ENCODE results near the gene PHC2.
A peak's percentile ranks its signal among the peaks of the same experiment; 100 is the strongest.

Gene PHC2

DNA sequence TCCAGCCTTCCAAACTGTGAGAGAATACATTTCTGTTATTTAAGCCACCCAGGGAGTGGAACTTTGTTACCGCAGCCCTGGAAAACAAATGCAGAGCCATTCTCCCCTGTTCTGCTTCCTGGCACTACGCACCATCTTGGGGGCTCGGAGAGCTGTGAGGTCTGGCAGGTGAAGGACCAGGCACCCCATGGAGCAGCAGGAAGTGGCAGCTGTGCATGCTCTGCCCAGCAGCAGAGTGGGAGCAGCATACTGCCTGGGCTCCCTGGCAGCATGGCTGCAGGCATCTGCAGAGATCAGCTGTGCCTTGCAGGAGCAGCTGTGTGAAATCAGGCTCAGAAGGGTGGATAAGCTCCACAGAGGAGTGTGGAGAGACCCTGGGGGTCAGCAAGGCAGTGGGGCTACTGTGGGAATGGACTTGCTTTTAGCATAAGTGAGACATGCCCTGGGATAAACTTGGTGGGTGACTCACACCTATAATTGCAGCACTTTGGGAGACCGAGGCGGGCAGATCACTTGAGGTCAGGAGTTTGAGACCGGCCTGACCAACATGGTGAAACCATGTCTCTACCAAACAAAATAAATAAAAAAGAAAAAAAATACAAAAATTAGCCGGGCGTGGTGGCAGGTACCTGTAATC is 23.9 kb upstream of the PHC2 start:
- DNase-seq = no peak

DNA sequence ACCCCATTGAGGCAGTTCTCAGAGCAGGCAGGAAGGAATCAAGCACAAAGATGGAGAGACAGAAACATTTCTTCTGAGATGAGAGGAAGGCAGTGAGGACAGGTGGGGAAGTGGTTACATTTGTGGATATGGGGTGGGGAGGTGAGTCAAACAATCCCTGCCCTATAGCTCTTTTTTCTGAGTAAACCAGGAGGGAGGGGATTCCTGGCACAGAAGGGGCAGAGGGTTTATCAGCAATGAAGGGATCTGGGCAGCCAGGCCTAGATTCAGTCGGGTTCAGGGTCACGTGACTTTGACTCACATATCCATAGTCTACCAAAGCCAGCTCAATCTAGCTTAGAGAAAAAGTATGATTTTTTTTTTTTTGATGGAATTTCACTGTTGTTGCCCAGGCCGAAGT is 15.7 kb upstream of the PHC2 start:
- no peak for DNase-seq

DNA sequence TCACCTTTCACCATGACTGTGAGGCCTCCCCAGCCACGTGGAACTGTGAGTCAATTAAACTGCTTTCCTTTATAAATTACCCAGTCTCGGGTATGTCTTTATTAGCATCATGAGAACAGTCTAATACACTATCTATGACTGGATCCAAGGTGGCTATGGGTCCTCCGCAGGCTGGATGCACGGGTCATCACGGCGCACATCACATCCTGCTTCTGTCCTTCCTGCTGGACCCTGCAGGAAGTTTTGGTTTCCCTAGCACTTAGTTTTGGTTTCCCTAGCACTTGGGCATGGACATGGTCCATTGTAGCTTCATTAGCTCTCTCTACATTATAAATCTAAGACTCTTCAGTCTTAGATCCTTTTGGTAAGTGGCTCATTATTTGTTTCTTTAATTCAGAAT is 14.2 kb upstream of the PHC2 start:
- no peak for DNase-seq

DNA sequence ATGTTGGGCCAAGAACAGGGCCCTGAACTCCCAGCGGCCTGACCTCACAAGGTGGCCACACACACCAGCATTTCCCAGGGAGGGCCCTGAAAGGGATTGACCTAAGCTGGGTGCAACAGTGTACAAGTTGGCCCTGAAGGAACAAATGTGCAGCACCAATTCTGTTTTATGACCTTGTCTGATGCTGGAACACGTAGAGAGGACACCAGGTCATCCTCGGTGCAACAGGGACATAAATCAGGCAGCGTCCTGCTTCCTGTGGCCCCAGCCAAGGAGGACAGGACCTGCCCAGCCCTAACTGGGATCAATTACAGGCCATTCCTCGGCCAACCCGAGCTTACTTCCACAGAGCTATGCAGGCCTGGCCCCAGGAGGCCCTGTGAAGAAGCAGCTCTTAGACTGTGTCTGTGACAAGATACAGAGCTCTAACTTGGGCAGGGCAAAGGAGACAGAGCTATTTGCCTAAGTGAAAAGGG is 12.8 kb upstream of the PHC2 start:
- no peak for DNase-seq

DNA sequence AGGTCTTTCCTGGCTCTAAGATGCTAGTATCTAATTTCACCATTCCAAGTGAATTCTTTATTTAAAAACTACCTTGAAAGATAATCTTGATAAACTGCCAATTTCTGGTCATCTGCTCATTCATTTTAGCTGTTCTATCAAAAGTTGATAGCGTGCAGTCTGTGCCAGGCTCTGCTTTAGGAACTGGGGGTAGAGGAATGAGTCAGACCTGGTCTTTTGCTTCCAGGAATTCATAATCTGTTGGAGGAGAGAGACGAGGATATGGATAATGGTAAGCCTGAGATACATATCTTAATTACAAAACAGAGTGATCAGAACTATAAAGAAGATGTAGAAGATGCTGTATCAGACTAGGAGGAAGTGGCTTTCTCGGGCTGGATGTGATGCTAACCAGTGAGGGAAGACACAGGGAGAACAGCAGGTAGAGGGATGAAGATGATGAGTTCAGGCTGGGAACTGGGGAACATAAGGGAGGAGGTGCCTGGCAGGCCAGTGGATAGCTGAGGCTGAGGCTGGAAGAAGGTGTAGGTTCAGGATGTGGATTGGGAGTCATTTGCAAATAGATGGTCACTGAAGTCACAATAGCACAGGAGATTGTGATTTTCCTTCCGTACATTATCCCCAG is 12.3 kb upstream of the PHC2 start:
- DNase-seq = no peak

DNA sequence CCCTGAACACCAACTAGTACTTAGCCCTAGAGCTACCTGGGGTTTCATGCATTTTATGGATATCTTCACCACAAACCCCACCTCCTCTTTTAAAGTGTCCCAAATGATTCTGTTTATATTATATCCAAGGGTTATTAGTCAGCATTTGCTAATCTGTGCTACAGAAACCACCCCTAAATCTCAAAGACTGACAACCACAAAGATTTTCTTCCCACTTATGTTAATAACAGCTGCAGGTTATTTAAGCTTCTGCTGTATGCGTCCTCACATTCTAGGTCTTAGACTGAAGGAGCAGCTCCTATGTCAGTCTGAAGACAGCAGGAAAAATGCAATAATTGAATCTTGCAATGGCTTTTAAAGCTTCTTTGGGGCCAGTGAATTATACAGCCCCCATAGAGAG is 11.2 kb upstream of the PHC2 start:
- DNase-seq = no peak

DNA sequence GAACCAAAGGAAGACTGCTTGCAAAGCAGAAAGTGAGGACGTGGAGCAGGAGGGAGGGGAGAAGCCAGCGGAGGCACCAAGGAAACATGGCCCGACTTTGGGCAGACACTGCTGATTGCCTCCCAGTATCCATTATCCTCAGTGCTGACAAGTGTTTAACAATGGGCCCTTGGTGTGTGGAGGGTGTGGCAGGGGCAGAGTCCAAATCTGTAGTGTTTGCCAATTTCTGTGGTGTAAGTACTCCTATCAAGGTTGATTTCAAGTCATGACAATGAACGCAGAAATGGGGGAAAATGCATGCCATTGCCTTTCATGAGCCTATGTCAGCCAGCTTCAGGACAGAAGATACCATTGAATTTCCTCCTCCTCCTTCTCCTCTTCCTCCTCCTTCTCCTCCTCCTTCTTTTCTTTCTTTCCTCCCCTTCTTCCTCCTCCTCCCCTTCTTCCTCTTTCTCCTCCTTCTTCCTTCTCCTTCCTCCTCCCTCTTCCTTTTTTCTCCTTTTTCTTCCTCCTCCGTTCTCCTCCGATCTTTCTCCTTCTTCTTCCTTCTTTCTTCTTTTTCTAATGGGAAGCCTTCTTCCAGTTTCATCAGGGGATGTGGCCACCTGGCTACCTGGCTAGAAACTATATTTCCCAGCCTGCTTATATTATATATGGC is 10.3 kb upstream of the PHC2 start:
- no peak for DNase-seq

DNA sequence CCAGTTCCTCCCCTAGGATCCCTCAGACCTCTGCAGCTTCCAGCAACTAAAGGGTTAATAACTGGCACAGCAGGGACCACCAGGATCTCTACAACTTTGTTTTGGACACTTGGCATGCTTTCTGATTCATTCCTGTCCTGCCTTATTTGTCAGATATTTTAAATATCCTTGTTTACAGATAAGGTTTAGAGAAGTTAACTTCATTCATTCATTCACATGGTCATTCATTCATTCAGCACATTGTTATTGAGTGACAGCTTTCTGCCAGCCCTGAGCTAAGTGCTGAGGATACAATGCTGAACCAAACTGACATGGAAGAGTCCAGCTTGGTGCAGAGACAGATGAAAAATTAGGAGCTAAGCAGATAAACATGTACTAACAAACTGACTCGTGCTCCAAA is 8.8 kb upstream of the PHC2 start:
- DNase-seq = no peak

DNA sequence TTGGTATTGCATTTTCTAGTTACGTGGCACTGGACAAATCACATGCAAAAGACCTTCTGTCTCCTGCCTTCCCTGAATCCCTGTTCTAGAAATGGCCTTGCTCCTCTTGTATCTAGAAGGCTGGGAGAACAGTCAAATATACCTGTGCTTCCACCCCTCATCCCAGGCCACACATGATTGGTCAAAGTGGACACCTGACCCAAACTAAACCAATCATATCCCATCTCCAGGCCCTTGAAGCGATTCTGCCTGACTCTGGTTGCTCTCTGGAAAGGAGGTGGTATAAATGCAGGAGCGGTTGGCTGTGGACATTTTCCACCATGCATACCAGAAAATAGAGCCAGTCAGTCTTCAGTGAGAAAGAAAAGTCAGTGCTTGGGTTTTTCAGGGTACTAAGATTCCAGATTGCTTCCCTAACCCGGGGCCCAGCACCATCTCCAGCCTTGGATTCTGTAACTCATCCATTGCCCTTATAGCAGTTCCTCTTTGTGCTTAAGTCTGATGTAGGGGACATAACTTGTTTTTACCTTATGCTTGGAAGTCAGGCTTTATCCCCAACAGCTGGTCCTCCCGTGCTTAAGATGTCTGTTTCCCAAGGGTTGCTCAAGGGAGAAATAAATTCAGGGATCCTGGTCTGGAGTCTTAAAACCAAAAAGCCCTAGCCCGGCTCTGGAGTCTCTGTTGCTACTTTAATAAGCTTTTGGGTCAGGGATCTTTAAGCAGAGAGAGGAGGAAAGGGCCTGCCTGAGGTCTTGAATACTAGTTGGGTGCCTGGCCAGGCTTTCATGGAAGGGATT is 7.7 kb upstream of the PHC2 start:
- no peak for DNase-seq

DNA sequence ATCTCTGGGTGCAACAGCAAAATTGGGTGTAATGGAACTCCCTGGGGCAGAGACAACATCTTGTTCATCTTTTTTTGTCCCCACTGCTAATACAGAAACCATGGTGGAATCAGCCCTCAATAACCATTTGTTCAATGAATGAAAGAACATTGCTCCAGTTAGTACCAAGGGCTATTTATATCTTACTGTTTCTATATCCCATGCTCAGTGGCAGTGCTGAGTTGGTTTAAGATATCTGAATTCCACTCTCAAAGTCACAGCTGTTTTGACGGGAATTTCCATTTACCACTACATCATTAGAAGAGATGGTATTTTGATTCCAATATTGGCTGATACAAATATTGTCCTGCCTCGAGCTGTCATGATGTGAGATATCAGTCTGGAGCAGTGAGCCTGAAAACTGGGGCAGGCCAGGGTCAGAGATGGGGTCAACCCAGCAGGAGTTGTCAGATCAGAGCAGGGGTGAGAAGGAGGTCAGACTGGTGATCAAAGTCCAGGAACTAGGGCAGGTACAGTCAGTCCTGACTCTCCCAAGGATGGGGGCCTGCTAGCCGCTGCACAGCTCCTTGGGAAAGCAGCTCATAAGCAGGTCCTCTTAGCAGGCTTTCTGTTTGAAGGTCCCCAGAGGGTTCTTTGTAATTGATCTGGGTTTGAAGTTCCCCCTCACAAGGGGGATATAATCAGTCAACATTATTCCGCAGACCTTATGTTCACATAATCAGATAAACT is 5.8 kb upstream of the PHC2 start:
- no peak for DNase-seq

DNA sequence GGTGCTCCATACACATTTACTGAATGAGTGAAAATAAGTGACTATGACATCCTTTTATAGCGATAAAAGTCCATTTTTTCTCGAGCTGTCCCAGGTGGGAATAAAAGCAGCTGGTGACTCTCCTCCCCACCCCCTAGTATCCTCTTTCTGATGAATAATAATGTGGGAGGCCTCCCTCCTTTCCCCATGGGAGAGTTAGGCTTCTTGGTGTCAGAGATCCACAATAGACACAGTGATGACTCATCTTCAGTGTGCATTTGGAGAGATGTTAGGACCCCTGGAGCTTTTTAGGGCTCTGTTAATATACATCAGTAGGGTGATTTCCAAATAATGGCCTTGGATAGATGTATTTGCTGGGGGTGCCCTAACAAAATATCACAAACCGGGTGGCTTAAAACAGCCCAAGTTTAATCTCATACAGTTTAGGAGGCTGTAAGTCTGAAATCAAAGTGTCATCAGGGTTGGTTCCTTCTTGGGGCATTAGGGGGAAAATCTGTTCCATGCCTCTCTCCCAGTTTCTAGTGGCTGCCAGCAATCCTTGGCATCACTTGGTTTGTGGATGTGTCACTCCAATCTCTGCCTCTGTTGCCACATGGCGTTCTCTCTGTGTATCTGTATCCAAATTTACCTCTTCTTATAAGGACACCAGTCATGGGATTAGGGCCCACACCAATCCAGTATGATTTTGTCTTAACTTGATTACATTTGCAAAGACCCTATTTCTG is 4.4 kb upstream of the PHC2 start:
- no peak for DNase-seq

DNA sequence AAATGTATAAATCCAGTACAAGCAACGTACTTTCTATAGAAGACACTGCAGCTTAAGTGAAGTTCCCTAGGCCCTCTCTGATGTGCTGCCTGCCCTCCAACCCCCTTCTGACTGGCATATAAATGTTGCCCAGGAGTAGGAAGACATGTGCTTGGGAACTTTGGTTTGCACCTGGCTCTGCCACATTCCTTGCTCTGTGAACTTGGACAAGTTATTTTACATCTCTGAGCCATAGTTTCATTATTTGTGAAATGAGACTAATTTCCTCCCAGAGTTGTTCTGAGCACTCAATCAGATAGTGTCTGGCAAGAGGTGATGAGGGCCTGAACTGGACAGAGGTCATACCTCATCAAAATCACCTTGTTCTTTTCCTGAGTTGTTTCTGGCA is 3.5 kb upstream of the PHC2 start:
- no peak for DNase-seq

DNA sequence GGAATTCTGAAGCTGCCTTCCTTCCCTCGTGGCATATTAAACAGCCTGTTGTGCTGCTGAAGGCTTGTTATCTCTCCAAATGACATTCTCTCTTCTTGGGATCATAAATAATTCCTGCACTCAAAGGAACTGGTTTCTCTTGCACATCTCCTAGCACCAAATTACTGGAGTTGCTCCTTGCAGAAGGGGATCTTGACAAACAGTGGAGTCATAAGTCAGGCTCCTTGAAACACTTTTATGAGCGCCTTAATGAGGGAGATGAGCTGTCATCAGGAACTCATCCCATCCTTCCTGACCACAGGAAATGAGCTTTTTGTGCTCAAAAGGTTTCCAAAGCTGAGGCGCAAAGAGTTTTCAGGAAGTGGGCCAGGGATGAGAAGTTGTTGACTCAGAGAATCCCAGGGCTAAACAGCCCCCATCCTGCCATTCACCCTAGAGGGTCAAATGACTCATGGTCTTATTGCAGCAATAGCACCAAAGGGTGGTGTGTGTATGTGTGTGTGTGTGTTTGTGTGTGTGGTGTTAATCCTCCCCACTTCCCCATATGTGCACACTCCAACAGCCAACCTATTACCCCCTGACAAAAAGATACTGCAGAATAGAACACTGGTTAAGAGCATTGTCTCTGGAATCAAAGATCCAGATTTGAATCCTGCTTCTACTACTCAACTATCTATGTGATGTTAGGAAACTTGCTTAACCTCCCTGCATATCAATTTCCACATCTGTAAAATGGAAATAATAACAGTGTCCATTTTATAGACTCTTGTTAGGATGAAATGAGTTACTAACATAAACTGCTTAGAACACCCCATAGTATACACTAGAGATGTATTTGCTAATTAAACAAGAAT is 2.8 kb upstream of the PHC2 start:
- DNase-seq = peak in 1 of 2 experiments; percentile 5

DNA sequence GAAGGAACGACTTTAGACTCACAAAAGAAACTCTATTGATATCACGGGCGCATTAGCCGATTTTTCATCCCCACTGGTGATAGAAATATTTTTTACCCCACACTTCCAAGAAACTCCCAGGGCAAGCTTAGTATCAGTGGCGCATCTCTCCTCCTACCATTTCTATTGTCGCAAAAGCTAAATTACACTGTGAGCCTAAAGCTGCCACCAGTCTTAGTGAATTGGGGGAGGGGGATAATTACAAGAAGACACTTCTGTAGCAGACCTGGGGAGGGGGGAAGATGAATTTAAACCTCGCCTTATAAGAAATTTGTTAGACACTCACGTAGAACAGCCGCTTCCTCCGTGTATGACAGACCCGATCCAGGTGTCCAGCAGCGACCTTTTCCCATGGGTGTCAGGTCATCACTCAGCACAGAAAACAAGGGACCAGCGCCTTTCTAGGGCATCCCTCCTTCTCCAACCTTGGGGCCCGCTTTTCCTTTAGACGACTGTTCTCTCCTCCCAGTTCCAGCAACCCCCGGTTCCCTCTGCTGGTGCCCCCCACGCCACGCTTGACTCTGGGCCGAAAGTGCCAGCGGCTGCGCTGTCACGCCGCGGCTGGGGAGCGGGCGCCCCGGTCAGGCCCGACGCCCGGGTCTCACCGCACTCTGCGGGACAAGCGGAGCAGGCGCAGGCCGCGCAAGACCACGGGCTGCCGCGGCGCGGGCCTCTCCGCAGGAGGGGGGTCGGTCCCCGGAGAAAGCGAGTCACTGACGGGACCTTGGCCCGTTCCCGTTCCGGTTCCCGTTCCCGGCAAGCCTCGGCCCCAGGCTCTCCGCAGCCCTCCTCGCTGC is 821 bp downstream of the PHC2 start:
- peak; percentile 9 to 12 for DNase-seq

DNA sequence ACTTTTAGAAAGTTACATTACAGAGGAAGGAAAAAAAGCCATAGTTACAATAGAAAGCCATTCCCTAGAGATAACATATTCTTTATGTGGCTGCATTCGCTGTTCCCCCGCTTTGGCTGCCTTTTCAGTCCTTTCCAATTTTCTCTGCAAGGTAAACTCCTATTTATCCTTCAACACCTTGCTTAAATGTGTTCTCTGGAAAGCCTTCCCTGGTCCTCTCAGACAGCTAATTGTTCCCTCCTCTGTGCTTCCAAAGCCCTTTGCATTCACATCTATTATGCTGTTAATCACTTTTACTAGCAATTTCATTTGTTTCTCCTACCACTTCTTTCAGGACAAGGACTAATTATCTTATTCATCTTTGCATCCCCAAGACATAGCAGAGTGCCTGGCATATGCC is 1.6 kb downstream of the PHC2 start:
- DNase-seq = no peak

DNA sequence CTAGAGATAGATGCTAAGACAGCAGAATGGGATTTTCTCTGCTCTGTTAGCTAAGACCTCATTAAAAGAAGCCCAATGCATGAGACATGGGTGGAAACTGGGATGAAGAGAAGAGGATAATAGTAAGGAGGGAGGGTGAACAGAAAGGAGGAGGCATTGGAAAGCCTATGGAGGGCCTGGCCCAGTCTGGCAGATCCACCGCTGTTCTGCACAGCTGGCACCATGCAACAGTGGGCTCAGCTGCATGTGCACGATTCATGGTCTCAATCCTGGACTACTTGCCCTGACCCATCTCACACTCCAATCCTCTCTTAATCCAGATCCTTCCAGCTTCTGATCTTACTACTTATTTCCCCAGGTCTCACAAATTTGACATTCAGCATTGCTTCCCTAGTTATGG is 2.2 kb downstream of the PHC2 start:
- DNase-seq = no peak

DNA sequence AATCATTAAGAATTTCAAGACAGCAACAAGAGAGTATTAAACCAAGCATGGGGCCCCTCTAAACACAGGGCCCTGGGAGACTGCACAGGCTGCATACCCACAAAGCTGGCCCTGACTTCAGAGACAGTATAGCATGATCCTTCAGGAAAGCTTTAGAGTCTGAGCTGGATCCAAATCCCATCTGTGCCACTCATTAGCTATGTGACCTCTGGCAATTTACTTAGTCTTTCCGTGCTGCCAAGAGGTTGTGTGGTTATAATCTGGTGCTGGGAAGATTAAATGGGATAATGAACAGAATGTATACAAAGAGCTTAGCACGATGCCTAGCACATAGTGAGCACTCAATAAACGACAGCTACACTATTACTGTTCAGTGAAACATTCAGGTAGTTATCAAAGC is 4.0 kb downstream of the PHC2 start:
- no peak for DNase-seq

DNA sequence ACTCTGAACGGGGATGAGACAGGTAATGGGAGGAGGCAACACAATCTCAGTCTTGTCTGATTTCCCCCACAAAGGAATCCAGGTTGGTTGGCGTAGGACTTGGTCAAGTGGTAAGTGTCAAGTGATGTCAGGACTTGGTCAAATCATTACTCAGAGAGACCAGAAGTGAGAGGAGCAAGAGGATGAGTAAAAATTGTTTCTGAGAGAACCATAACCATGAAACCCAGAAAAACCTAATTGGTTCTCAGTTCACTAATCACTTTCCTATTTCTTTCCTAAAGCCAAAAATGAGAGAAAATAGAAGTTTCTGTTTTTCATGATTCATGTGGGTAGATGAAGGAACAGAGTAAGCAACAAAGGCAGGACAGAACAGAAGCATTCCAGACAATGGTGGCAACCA is 5.0 kb downstream of the PHC2 start:
- DNase-seq = no peak

DNA sequence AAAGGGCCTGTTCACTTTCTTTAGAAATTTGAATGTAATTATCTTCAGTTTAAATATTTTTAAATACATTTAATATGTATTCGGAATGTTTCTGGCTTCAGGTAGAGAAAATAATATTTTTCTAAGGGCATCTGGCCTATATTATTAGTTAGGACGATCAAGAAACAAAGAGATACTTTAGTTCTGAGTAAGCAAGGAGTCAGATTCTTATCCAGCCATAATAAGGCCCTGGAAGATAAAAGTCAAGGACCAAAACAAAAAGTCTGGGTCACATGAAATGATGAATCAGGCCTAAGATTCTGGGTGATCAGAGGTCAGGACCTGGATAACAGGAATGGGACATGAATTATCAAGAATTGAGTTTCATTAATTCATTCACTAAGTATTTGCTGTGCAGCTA is 6.3 kb downstream of the PHC2 start:
- no peak for DNase-seq

DNA sequence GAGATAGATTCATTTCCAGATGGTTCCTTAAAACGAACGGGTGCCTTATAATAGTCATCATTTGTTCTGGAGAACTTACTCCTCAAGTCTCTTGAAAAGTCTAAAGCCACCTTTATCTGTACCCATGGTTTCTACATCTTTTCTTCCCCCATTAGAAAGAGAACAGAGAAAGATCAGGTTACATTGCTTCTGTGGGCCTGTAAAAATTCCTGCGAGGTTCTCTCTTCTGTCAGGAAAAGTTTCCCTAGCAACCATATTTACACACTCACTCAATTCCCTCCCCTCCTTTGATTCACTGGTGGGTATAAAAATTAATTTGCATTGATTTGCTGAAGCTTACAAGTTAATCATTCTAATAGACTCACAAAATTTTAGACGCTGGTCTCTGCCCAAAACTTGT is 6.7 kb downstream of the PHC2 start:
- DNase-seq = no peak

All from activated CD4-positive, alpha-beta T cell treated with anti-CD3 and anti-CD28 coated beads, Interleukin-2, amount 50 U/mL, for 48 hours (primary cell).